ENCODE results near the gene PTGER2.

The PTGER2 gene

GRCh38 chr14:52283099-52283498, 31.0 kb upstream of the PTGER2 start:
- DNase-seq (ENCODE audit: extremely low read depth, low read depth) = no peak
- no peak for TF ChIP-seq CTCF (IDR thresholded peaks at IDR 0.05; ENCODE audit: low read depth, low read length)

DNA sequence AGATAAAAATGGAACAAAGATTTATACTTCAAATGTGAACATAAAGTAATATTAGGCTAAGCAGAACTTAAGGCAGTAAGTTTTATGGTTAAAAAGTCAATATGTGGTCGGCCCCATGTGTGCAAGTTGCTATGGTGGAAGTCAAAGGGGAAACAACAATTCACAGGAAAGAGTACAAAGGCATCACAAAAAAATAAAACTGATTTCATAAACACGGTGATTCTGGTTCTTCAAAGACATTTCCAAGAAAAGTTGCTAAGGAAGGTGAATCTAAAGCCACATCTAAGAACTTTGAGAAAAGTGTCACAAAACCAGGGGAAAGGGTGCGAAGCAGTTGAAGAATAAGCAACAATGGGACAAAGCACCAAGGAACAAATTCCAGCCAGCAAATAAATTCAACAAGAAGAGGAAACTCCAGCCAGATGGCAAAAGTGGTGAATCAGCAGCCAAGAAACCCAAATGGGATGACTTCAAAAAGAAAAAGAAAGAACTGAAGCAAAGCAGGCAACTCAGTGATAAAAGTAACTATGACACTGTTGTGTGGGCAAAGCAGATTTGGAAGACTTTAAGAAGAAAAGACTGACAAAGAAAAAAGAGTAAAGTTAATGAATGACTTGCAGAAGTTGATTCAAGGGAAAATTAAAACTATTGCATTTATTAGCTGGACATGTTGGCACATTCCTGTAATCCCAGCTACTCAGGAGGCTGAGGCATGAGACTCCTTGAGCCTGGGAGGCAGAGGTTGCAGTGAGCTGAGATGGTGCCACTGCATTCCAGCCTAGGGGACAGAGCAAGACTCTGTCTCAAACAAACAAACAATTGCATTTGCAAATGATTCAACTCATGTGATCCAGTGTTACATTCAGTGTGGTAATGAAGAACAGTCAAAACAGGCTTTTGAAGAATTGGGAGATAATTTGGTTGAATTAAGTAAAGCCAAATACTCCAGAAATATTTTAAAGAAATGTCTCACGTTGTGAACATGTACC, 27.2 kb upstream of the PTGER2 start:
- no peak for TF ChIP-seq CTCF (IDR thresholded peaks at IDR 0.05; ENCODE audit: low read depth, low read length)
- DNase-seq (ENCODE audit: extremely low read depth, low read depth) = no peak

DNA sequence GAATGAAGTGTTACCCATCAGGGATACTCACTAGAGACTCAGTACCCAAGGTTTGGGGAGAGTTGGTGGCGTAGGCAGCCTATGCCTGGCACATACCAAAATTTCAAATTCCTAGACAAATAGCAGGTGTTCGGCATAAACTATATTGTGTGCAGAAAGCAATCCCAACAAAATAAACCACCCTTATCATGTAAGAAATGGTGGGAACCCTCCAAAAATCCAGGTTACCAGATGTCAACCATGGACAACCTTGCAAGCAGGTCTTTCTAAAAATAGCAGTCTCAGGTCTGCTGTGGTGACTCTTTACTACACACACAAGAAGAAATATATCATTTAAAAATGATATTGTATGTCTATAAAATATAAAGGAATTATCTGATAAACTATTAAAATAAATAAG, 17.7 kb upstream of the PTGER2 start:
- TF ChIP-seq CTCF (IDR thresholded peaks at IDR 0.05; ENCODE audit: low read depth, low read length) = no peak
- DNase-seq (ENCODE audit: extremely low read depth, low read depth) = no peak

GRCh38 chr14:52298795-52299194, 15.3 kb upstream of the PTGER2 start:
- DNase-seq (ENCODE audit: extremely low read depth, low read depth) = no peak
- no peak for TF ChIP-seq CTCF (IDR thresholded peaks at IDR 0.05; ENCODE audit: low read depth, low read length)

DNA sequence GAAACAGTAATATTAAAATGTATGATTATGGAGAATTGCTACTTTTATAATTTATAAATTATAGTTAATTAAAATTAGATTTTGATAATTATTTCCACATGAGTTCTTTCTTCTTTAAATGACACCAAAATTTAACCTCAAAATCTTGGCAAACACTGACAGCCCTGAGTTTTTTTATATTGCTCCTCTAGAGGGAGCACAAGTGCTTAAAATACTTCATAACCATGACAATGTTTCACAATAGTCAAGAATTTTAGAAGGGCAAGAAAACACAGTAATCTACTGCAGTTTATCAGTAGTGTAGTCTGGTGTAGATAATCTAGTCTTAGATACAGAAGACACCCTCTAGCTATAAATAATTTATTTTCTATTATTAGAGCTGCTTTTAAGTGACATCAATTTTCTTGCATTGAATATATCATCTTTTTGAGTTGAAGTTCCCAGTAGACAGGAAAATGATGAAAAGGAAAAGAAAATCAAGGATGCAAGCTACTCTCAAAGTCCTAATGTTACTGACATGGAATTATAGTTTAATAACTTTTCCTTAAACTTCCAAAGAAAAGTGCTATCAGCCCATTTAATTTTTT, 14.3 kb upstream of the PTGER2 start:
- no peak for DNase-seq (ENCODE audit: extremely low read depth, low read depth)
- peak; percentile 56 for TF ChIP-seq CTCF (IDR thresholded peaks at IDR 0.05; ENCODE audit: low read depth, low read length)

DNA sequence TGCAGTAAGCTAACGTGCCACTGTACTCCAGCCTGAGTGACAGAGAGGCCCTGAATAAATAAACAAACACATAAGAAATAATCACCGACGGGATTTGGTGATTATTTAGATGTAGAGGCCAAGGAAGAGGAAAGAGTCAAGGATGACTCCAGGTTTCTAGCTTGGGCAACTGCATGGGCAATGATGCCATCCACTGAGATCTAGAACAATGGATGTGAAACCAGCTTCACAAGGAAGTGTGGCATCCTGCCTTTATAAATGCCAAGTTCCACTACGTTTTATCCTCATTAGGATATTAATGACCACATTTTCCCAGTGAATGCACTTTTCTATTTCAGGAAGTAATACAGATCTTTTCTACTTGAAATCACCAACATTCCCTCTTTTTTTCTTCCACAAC, 10.9 kb upstream of the PTGER2 start:
- TF ChIP-seq CTCF (IDR thresholded peaks at IDR 0.05; ENCODE audit: low read depth, low read length) = no peak
- DNase-seq (ENCODE audit: extremely low read depth, low read depth) = no peak

DNA sequence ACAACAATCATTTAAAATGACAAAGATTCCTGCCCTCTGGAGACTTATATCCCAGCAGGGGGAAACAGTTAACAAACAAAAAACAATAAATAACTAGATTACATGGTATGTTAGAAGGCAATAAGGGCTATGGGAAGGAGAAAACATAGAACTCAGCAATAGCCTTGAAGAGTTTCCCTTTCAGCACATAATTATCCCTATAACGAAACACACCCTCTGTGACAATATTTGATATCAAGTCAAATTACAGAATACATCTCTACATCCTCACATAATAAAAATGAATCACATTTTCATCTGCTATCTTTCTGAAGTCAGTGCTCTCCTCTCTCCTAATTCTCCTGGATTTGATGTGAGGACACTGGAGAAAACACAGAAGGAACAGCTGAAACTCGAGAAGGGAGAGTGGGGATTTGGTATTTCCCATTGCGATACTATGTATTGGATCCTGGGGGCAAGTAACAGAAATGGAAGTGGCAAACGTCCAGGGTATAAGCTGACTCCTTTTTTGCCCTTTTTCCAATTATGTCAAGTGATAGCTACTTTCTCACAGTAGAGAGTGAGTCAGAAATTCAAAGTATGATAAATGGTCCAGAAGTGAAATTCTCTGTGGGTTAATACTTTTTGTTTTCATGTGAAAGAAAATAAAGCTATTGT, 9.7 kb upstream of the PTGER2 start:
- TF ChIP-seq CTCF (IDR thresholded peaks at IDR 0.05; ENCODE audit: low read depth, low read length) = no peak
- DNase-seq (ENCODE audit: extremely low read depth, low read depth) = no peak
